Endothelial cell of coronary artery (primary cell): ENCODE measurements around the gene OR2M2. TPM values are rescaled to one million over a fixed set of nuclear protein-coding genes. Genes with fewer than 3 reads are reported as not detected.

Experiments used
- total RNA-seq: library from RNA; depleted of rRNA; stranded (reverse); fragments of >200 nt; gene quantifications from 2 replicates; pipeline ENCODE4 v1.2.3, GENCODE V29; 2014

Gene OR2M2
- not detected in 2 replicates for total RNA-seq

DNA sequence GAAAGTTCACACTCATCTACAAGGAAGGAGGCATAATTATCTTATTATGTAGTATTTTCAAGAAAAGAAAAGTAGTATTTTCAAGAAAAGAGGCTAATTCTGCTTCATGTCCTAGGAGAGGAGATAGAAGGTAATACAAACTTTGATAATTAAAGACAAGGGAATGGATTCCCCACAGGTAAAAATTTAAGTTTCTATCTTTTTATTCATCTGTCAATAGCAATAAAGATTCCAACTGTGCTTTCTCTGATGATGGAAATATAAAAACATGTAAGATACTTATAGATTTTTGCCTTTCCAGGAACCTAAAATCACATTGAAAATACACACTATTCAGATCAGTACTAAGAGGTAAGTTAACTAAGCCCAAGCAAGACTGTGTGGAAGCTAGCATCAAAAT, at the start of gene OR2M2:
Gene OR2M2 (plus strand): TSS at position 301 of the 400 bp plus-strand sequence. CDS start 5,165 bp downstream, outside the sequence.

GRCh38 chr1:248144513-248145198, 30.0 kb upstream of the OR2M2 start, which contains the start of gene OR2M5:
Gene OR2M5 (plus strand): TSS chr1:248145148. CDS start chr1:248145148, 0 bp downstream.

GRCh38 chr1:248196965-248197364, 22.3 kb downstream of the OR2M2 start, which contains the start of gene OR2M3:
Gene OR2M3 (plus strand): TSS chr1:248197265. CDS start chr1:248203068, 5,803 bp downstream.

Other genes starting within 250 kb of the OR2M2 start
- gene OR2AJ1, start 249.9 kb upstream of the OR2M2 start, total RNA-seq, result not detected in 2 replicates
- gene OR2L8, start 226.0 kb upstream of the OR2M2 start, total RNA-seq, result not detected in 2 replicates
- not detected in 2 replicates for gene OR2AK2, start 209.6 kb upstream of the OR2M2 start, total RNA-seq
- gene OR2L5, start 161.2 kb upstream of the OR2M2 start, total RNA-seq, result not detected in 2 replicates
- not detected in 2 replicates for gene OR2L2, start 144.8 kb upstream of the OR2M2 start, total RNA-seq
- gene OR2L3, start 128.0 kb upstream of the OR2M2 start, total RNA-seq, result not detected in 2 replicates
- not detected in 2 replicates for gene OR2L13, start 79.6 kb upstream of the OR2M2 start, total RNA-seq
- not detected in 2 replicates for gene OR2M5, start 29.7 kb upstream of the OR2M2 start, total RNA-seq
- gene OR2M3, start 22.4 kb downstream of the OR2M2 start, total RNA-seq, result not detected in 2 replicates
- gene OR2M4, start 56.6 kb downstream of the OR2M2 start, total RNA-seq, result not detected in 2 replicates
- gene OR2T33, start 103.2 kb downstream of the OR2M2 start, total RNA-seq, result not detected in 2 replicates
- gene OR2T12, start 128.6 kb downstream of the OR2M2 start, total RNA-seq, result not detected in 2 replicates
- gene OR2M7, start 149.7 kb downstream of the OR2M2 start, total RNA-seq, result not detected in 2 replicates
- not detected in 2 replicates for gene OR14C36, start 174.0 kb downstream of the OR2M2 start, total RNA-seq
- not detected in 2 replicates for gene OR2T4, start 186.8 kb downstream of the OR2M2 start, total RNA-seq
- gene OR2T6, start 200.9 kb downstream of the OR2M2 start, total RNA-seq, result not detected in 2 replicates
- not detected in 2 replicates for gene OR2T1, start 228.2 kb downstream of the OR2M2 start, total RNA-seq